HG03571 (cell line): ENCODE measurements around the gene HCN3.
"Not testable (repeated sequence)": the region's sequence is repeated elsewhere in the genome, so short reads cannot be mapped to it uniquely, and the experiment has no call there.

Source experiments
- ATAC-seq: cut with Tn5 transposase; IDR thresholded peaks from one replicate; pipeline ENCODE4 v1.9.1; 2021; ENCODE audit not compliant: unreplicated experiment

The HCN3 gene

DNA sequence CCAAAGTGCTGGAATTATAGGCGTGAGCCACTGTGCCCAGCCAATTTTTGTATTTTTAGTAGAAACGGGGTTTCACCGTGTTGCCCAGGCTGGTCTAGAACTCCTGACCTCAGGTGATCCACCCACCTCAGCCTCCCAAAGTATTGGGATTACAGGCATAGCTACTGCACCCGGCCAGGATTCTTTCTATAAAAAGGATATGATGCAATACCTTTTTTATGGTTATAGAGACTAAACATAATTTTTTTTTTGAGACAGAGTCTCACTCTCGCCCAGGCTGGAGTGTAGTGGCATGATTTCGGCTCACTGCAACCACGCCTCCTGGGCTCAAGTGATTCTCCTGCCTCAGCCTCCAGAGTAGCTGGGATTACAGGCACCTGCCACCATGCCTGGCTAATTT, 51.6 kb downstream of the HCN3 start:
- not testable (repeated sequence) for ATAC-seq

DNA sequence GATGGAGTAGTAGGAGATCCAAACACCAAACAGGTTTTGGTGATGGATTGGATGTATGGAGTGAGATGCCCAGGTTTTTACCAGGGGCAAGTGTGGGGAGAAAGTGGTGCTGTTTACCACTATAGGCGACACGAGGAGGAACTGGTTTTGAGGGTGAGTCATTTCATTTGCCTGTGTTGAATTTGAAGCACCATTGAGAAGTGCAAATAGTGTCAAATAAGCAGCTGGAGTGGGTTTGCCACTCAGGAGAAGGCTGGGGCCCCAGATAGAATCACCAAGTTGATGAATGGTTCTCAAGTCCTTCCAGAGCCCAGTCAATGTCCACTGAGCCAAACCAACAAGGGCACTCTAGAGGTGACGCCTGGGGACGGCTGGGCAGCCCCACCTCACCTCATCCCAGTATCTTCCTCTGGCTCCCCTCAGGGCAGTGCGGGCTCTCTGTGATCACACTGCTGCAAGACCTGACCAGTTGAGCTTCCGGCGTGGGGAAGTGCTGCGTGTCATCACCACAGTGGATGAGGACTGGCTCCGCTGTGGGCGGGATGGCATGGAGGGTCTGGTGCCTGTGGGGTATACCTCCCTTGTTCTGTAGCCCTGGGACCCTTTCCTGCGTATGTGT, 52.8 kb downstream of the HCN3 start:
- ATAC-seq: no peak

DNA sequence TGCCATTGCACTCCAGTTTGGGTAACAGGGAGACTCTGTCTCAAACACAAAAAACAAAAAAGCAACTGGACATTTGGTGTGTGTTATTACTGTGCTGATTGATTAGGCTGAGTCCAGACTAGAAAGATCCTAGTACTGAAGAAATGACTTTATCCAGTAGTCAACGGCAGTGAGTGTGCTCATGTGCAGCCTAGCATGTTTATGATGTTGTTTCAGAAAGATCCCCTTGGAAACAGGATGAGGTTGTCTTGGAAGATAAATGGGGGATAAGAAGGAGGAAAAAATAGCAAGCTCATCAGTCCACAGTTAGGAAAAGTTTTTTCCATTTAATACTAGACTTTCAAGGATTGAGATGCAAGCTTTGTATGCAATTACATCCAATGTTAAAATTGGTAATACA, 57.7 kb downstream of the HCN3 start:
- no peak for ATAC-seq
